Activated CD8-positive, alpha-beta T cell treated with anti-CD3 and anti-CD28 coated beads for 36 hours (primary cell): ENCODE results near the gene CLEC2A. TPM values are rescaled to one million over a fixed set of nuclear protein-coding genes. Genes with fewer than 3 reads are reported as not detected.

Experiments used
- ATAC-seq: fragments of 200-7000 bp; cut with Tn5 transposase; one replicate; pipeline ENCODE4 v1.10.0; 2021; ENCODE audit warnings: mild to moderate bottlenecking, moderate library complexity
- CTCF ChIA-PET: fragments of 350-600 bp; sonication (Branson Sonifier 250); formaldehyde crosslinking; loops from one replicate; lab custom pipeline; 2021; ENCODE audit warnings: antibody characterized with exemption; lab: Charles Lee
- POLR2A ChIA-PET: fragments of 350-600 bp; sonication (Branson Sonifier 250); formaldehyde crosslinking; loops from one replicate; lab custom pipeline; 2021; ENCODE audit warnings: antibody characterized with exemption; lab: Charles Lee
- DNase-seq: peaks from one replicate; pipeline ENCODE4 v3.0.0-alpha.2; 2020
- H3K27ac Mint-ChIP-seq: one replicate; pipeline ENCODE4 v1.8.0; 2021; ENCODE audit warnings: mild to moderate bottlenecking, mixed read lengths
- H3K27me3 Mint-ChIP-seq: one replicate; pipeline ENCODE4 v1.8.0; 2021; ENCODE audit warnings: mixed read lengths
- H3K36me3 Mint-ChIP-seq: one replicate; pipeline ENCODE4 v1.8.0; 2021; ENCODE audit warnings: low read depth, mixed read lengths
- H3K4me1 Mint-ChIP-seq: one replicate; pipeline ENCODE4 v1.8.0; 2021; ENCODE audit warnings: low read depth, mixed read lengths
- H3K4me3 Mint-ChIP-seq: one replicate; pipeline ENCODE4 v1.8.0; 2021; ENCODE audit warnings: mild to moderate bottlenecking, moderate library complexity, mixed read lengths
- H3K9me3 Mint-ChIP-seq: one replicate; pipeline ENCODE4 v1.8.0; 2021; ENCODE audit warnings: mixed read lengths
- CTCF ChIP-seq: fragments of 200-600 bp; IDR thresholded peaks from one replicate; pipeline ENCODE4 v1.8.0; 2022; ENCODE audit warnings: antibody characterized with exemption, mild to moderate bottlenecking
- intact Hi-C: fragments of 100-400 bp; cut with micrococcal nuclease; formaldehyde crosslinking; loops from one replicate; pipeline ENCODE4 v1.10.0; 2022
- total RNA-seq, 2 experiments: library from RNA; stranded (reverse); gene quantifications; one replicate each; pipeline ENCODE4 v1.2.3, GENCODE V29; 2021

Gene CLEC2A
- total RNA-seq, 2 experiments from 2014 or later: not detected

DNA sequence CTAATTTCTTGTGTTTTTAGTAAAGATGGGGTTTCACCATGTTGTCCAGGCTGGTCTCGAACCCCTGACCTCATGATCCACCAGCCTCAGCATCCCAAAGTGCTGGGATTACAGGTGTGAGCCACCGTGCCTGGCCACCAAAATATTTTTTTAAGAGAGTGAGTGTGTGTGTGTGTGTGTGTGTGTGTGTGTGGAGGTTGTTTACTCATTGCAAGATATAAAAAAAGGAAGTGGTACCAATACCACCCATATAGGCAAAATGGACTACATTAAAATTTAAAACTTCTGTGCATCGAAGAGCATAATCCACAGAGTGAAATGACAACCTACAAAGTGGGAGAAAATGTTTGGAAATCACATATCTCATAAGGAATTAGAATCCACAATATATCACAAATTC lies 15.5 kb upstream of the CLEC2A start:
- no peaks in the 10 kb centered on the region for H3K9me3 Mint-ChIP-seq
- no peak for ATAC-seq
- no peaks in the 10 kb centered on the region for H3K36me3 Mint-ChIP-seq
- intact Hi-C loops: loop anchor here (10.0 kb wide), 1 partner anchor 187 kb away; the partner anchor contains the start of gene CLEC7A
- ChIA-PET POLR2A (no interaction called here), CTCF (interaction anchor here (1.0 kb wide), 1 partner anchor 76 kb away, joined by 3 read pairs; no protein-coding TSS in a partner anchor)
- H3K4me1 Mint-ChIP-seq: peaks cover 46% of the 10 kb centered on the region
- no peak overlapping the region for H3K4me3 Mint-ChIP-seq
- no peak for TF ChIP-seq CTCF
- no peak for DNase-seq
- H3K27me3 Mint-ChIP-seq: peaks cover 2% of the 10 kb centered on the region
- no peak overlapping the region for H3K27ac Mint-ChIP-seq

DNA sequence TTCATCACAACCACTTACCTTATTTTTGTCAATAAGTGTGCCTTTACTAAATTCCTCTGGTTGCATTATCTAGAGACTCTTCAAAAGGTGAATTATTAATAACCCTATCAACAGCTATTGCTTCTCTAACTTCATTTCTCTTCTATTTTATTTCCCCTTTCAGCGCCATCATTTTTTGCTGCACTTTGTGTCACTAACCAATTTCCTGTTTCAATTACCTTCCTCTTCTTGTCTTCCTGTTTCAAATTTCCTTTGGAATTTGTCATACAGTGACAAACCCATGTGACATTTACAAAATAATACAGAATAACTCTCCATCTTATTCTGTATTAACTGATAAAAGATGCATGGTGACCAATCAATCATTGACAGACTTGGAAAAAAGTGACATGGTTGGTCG lies 12.2 kb upstream of the CLEC2A start:
- CTCF ChIA-PET: interaction anchor here (0.9 to 2.3 kb wide), 3 partner anchors 64 to 147 kb away, joined by 3 to 5 read pairs (median 3); no protein-coding TSS in a partner anchor
- POLR2A ChIA-PET: no interaction called here
- no peaks in the 10 kb centered on the region for H3K9me3 Mint-ChIP-seq
- no peak for ATAC-seq
- intact Hi-C loops: loop anchor here (10.0 kb wide), 1 partner anchor 190 kb away; the partner anchor contains the start of gene CLEC7A
- no peaks in the 10 kb centered on the region for H3K36me3 Mint-ChIP-seq
- H3K27ac Mint-ChIP-seq: no peak overlapping the region
- H3K4me3 Mint-ChIP-seq: peak overlapping the region; percentile 2
- H3K27me3 Mint-ChIP-seq: peaks cover 2% of the 10 kb centered on the region
- no peak for TF ChIP-seq CTCF
- no peak for DNase-seq
- peaks cover 22% of the 10 kb centered on the region for H3K4me1 Mint-ChIP-seq

GRCh38 chr12:9943240-9943639 lies 11.1 kb upstream of the CLEC2A start:
- TF ChIP-seq CTCF: no peak
- ATAC-seq (peak; percentile 72), DNase-seq (peak; percentile 39)
- H3K4me3 Mint-ChIP-seq: peak overlapping the region; percentile 59
- POLR2A ChIA-PET: no interaction called here
- CTCF ChIA-PET: interaction anchor here (1.3 kb wide), 1 partner anchor 146 kb away, joined by 3 read pairs; no protein-coding TSS in a partner anchor
- peaks cover 2% of the 10 kb centered on the region for H3K27me3 Mint-ChIP-seq
- no peak overlapping the region for H3K27ac Mint-ChIP-seq
- H3K9me3 Mint-ChIP-seq: no peaks in the 10 kb centered on the region
- H3K36me3 Mint-ChIP-seq: no peaks in the 10 kb centered on the region
- H3K4me1 Mint-ChIP-seq: peaks cover 10% of the 10 kb centered on the region
- intact Hi-C loops: loop anchor here (10.0 kb wide), 1 partner anchor 192 kb away; the partner anchor contains the start of gene CLEC7A

DNA sequence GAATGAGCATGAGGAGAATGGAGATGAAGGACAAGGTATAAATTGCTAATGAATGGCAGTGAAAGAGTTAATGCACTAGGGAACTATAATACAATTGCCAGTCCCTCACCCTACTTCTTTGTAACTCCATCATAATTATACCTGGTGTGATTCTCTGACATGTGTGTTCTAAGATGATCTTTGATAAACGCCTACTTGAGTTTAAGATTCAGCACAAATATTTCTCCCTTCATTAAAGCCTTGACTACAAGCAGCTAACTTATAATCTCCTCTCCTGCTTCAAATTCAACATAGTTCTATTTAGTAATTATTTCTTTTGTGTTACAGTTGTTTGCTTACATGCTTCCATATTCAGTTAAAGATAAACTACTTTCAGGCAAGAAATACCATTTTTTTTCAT lies 9.7 kb upstream of the CLEC2A start:
- intact Hi-C loops: loop anchor here (10.0 kb wide), 1 partner anchor 193 kb away; the partner anchor contains the start of gene CLEC7A

More for the DNA sequence above, 9.7 kb upstream of the CLEC2A start:
- H3K27ac Mint-ChIP-seq: no peak overlapping the region
- TF ChIP-seq CTCF: no peak
- POLR2A ChIA-PET: no interaction called here
- H3K4me3 Mint-ChIP-seq: no peak overlapping the region
- DNase-seq (no peak), ATAC-seq (no peak)
- H3K36me3 Mint-ChIP-seq: no peaks in the 10 kb centered on the region
- H3K9me3 Mint-ChIP-seq: no peaks in the 10 kb centered on the region
- CTCF ChIA-PET: interaction anchor here (1.3 to 2.4 kb wide), 4 partner anchors 20 to 212 kb away, joined by 5 to 23 read pairs (median 8); partner anchors contain the start of gene CLEC12B
- H3K27me3 Mint-ChIP-seq: peaks cover 2% of the 10 kb centered on the region
- peaks cover 6% of the 10 kb centered on the region for H3K4me1 Mint-ChIP-seq
